Neural progenitor cell (in vitro differentiated cells): ENCODE data around the gene ENPP7. TPM values are rescaled to one million over a fixed set of nuclear protein-coding genes. Genes with fewer than 3 reads are reported as not detected.

Source experiments
- DNase-seq: peaks from one replicate; pipeline ENCODE4 v3.0.0-alpha.2; 2016; ENCODE audit warnings: low spot score
- H2AFZ ChIP-seq: fragments of 200-600 bp; sonication (generic); replicated peaks from 2 replicates; pipeline ENCODE4 v1.6.1; 2016; ENCODE audit warnings: antibody characterized with exemption
- H3F3A ChIP-seq: fragments of 200-600 bp; sonication (generic); 2 replicates; pipeline ENCODE4 v1.6.1; 2016; ENCODE audit warnings: antibody characterized with exemption, low read depth
- H3K27ac ChIP-seq: fragments of 200-600 bp; sonication (generic); 2 replicates; pipeline ENCODE4 v1.5.1; 2016; ENCODE audit warnings: mild to moderate bottlenecking
- H3K27me3 ChIP-seq: fragments of 200-600 bp; sonication (generic); 2 replicates; pipeline ENCODE4 v1.6.1; 2016; ENCODE audit warnings: mild to moderate bottlenecking, moderate library complexity
- H3K36me3 ChIP-seq: fragments of 200-600 bp; sonication (generic); 2 replicates; pipeline ENCODE4 v1.5.1; 2016
- H3K4me1 ChIP-seq: fragments of 200-600 bp; sonication (generic); 2 replicates; pipeline ENCODE4 v1.6.1; 2016; ENCODE audit warnings: mixed run types
- H3K4me2 ChIP-seq: fragments of 200-600 bp; sonication (generic); 2 replicates; pipeline ENCODE4 v1.6.1; 2016
- H3K4me3 ChIP-seq: fragments of 200-600 bp; sonication (generic); 2 replicates; pipeline ENCODE4 v1.5.1; 2016
- H3K79me2 ChIP-seq: fragments of 200-600 bp; sonication (generic); 2 replicates; pipeline ENCODE4 v1.6.1; 2016; ENCODE audit warnings: low read depth
- H3K9ac ChIP-seq: fragments of 200-600 bp; sonication (generic); 2 replicates; pipeline ENCODE4 v1.6.1; 2016
- H3K9me3 ChIP-seq: fragments of 200-600 bp; sonication (generic); 2 replicates; pipeline ENCODE4 v1.5.1; 2016; ENCODE audit warnings: low read depth
- H4K20me1 ChIP-seq: fragments of 200-600 bp; sonication (generic); 2 replicates; pipeline ENCODE4 v1.6.1; 2016; ENCODE audit warnings: low read depth
- H3K27ac Mint-ChIP-seq: 3 replicates; pipeline ENCODE4 v1.8.0; 2021; ENCODE audit warnings: mixed read lengths
- H3K27me3 Mint-ChIP-seq: 2 replicates; pipeline ENCODE4 v1.8.0; 2022; ENCODE audit warnings: low read depth, mild to moderate bottlenecking, inconsistent platforms, moderate library complexity, mixed read lengths; ENCODE audit not compliant: insufficient read depth
- H3K36me3 Mint-ChIP-seq: 3 replicates; pipeline ENCODE4 v1.8.0; 2021; ENCODE audit warnings: mixed read lengths
- H3K4me1 Mint-ChIP-seq: 3 replicates; pipeline ENCODE4 v1.8.0; 2021; ENCODE audit warnings: mixed read lengths
- H3K4me3 Mint-ChIP-seq: 3 replicates; pipeline ENCODE4 v1.8.0; 2021; ENCODE audit warnings: mild to moderate bottlenecking, moderate library complexity, mixed read lengths
- H3K9me3 Mint-ChIP-seq: 3 replicates; pipeline ENCODE4 v1.8.0; 2020; ENCODE audit warnings: mixed read lengths
- EZH2 ChIP-seq: fragments of 200-600 bp; sonication (generic); IDR thresholded peaks from 2 replicates; pipeline ENCODE4 v1.6.1; 2017; ENCODE audit warnings: antibody characterized with exemption, mild to moderate bottlenecking, moderate library complexity
- EZH2phosphoT487 ChIP-seq: fragments of 200-600 bp; sonication (generic); IDR thresholded peaks from 2 replicates; pipeline ENCODE4 v1.6.1; 2017; ENCODE audit warnings: antibody characterized with exemption
- total RNA-seq: library from RNA; depleted of rRNA; stranded (reverse); fragments of >200 nt; gene quantifications from 2 replicates; pipeline ENCODE4 v1.2.3, GENCODE V29; 2015; ENCODE audit warnings: low replicate concordance
- TF ChIP-seq, protein P1 (sequence below): fragments of 200-600 bp; sonication (generic); IDR thresholded peaks from 2 replicates; pipeline ENCODE4 v1.5.1; 2017; ENCODE audit warnings: antibody characterized with exemption, mild to moderate bottlenecking

The ENPP7 gene
- total RNA-seq, 1 donor from 2014 or later = not detected

DNA sequence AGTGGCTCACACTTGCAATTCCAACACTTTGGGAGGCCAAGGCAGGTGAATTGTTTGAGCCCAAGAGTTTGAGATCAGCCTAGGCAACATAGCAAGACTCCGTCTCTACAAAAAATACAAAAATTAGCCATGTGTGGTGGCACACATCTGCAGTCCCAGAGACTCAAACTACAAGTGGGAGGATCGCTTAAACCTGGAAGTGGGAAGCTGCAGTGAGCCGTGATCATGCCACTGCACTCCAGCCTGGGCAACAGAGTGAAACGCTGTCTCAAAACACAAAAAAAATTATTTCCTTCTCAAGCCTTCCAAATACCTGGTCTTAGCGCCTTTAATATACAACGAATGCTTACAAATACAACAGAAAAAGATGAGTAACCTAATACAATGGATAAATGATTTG is 27.5 kb downstream of the ENPP7 start:
- H3K4me3 Mint-ChIP-seq = no peak overlapping the region
- Histone ChIP-seq H3K9ac (no peak overlapping the region), H3K79me2 (no peaks in the 10 kb centered on the region), H2AFZ (no peak overlapping the region), H3K27me3 (no peaks in the 10 kb centered on the region), H3K36me3 (no peaks in the 10 kb centered on the region), H3K4me2 (no peak overlapping the region), H3K4me1 (no peaks in the 10 kb centered on the region), H3K27ac (no peak overlapping the region), H3F3A (no peaks in the 10 kb centered on the region), H4K20me1 (no peaks in the 10 kb centered on the region), H3K4me3 (no peak overlapping the region), H3K9me3 (no peaks in the 10 kb centered on the region)
- H3K27me3 Mint-ChIP-seq = peaks cover 8% of the 10 kb centered on the region
- DNase-seq = no peak
- H3K27ac Mint-ChIP-seq = no peak overlapping the region
- TF ChIP-seq, protein P1, sequence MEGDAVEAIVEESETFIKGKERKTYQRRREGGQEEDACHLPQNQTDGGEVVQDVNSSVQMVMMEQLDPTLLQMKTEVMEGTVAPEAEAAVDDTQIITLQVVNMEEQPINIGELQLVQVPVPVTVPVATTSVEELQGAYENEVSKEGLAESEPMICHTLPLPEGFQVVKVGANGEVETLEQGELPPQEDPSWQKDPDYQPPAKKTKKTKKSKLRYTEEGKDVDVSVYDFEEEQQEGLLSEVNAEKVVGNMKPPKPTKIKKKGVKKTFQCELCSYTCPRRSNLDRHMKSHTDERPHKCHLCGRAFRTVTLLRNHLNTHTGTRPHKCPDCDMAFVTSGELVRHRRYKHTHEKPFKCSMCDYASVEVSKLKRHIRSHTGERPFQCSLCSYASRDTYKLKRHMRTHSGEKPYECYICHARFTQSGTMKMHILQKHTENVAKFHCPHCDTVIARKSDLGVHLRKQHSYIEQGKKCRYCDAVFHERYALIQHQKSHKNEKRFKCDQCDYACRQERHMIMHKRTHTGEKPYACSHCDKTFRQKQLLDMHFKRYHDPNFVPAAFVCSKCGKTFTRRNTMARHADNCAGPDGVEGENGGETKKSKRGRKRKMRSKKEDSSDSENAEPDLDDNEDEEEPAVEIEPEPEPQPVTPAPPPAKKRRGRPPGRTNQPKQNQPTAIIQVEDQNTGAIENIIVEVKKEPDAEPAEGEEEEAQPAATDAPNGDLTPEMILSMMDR = no peak
- no peak for TF ChIP-seq EZH2phosphoT487
- no peak for TF ChIP-seq EZH2
- no peaks in the 10 kb centered on the region for H3K9me3 Mint-ChIP-seq
- no peaks in the 10 kb centered on the region for H3K36me3 Mint-ChIP-seq
- no peaks in the 10 kb centered on the region for H3K4me1 Mint-ChIP-seq

DNA sequence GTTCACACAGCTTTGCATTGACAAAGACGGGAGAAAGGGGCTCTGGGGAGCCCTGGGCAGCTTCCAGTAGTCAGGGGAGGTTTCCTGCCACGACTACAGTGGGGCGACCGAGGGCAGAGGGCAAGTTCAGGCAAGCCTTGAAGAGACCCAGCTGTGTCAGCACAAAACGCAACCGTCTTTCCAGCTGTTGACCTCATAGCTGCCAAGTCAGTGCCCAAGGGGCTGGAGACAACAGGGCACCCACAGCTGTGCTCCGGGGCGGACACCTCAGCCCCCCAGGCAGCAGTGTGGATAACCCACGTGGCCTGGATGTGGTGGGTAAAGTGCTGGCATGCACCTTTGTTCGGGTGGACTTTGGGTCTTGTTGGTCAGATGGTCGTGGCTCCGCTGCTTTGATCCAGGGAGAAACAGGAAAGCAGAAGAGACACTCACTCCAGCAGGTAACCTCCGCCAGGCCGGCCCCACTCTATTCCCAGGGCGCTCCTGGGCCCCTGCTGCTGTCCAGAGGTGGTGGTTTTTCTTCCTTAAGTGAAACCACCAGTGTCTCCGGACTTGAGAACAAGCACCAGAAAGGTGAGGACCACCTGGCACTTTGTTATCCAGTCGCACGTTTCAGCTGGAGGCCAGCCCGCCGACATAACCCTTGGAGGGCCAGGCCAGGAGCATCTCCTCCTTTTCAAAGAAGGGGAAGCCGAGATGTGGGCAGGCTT is 29.6 kb downstream of the ENPP7 start:
- Mint-ChIP-seq H3K9me3 (no peaks in the 10 kb centered on the region), H3K36me3 (no peaks in the 10 kb centered on the region), H3K4me3 (no peak overlapping the region), H3K4me1 (no peaks in the 10 kb centered on the region), H3K27ac (no peak overlapping the region), H3K27me3 (peaks cover 6% of the 10 kb centered on the region)
- Histone ChIP-seq H2AFZ (no peak overlapping the region), H3K27ac (no peak overlapping the region), H3K79me2 (no peaks in the 10 kb centered on the region), H3K27me3 (no peaks in the 10 kb centered on the region), H4K20me1 (no peaks in the 10 kb centered on the region), H3K36me3 (no peaks in the 10 kb centered on the region), H3K4me3 (no peak overlapping the region), H3K9me3 (no peaks in the 10 kb centered on the region), H3K4me2 (no peak overlapping the region), H3K9ac (no peak overlapping the region), H3K4me1 (no peaks in the 10 kb centered on the region), H3F3A (no peaks in the 10 kb centered on the region)
- TF ChIP-seq EZH2 = no peak
- DNase-seq = no peak

DNA sequence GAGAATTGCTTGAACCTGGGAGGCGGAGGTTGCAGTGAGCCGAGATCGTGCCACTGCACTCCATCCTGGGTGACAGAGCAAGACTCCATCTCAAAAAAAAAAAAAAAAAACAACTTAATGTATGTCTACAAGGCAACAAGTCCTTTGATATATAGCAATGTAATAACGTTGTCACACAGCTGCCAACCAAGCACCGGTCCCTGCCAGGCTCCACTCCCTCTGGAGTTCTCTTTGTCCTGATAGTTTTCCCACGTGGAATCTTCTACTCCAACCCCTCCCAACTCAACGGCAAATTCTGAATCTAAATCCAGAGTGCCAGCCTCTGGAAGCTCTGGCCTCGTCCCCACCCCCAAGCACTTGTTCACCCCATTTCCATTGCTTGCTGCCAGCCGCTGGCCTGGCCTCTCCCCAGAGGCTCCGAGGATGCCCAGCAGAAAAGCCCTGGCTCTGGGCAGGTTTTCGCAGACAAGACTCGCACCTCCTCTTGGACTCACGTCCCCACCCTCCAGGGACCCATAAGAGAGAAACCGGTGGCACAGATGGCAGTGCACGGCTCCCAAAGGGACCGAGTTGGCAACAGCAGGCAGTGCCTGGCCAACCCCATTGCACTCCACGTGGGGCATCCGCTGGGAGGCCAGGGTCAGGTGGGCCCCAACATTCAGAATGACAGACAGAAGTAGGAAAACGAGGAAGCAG is 31.3 kb downstream of the ENPP7 start:
- no peak overlapping the region for H3K9ac ChIP-seq
- no peak for DNase-seq
- H3K4me3 ChIP-seq = no peak overlapping the region
- Mint-ChIP-seq H3K4me3 (peak overlapping the region; percentile 41), H3K9me3 (no peaks in the 10 kb centered on the region), H3K27me3 (peaks cover 2% of the 10 kb centered on the region), H3K4me1 (no peaks in the 10 kb centered on the region), H3K27ac (no peak overlapping the region), H3K36me3 (no peaks in the 10 kb centered on the region)
- no peaks in the 10 kb centered on the region for H3F3A ChIP-seq
- H3K4me2 ChIP-seq = no peak overlapping the region
- no peaks in the 10 kb centered on the region for H3K79me2 ChIP-seq
- H3K36me3 ChIP-seq = no peaks in the 10 kb centered on the region
- no peaks in the 10 kb centered on the region for H3K4me1 ChIP-seq
- TF ChIP-seq, protein P1 = no peak
- no peak for TF ChIP-seq EZH2
- H3K27ac ChIP-seq = no peak overlapping the region
- H3K9me3 ChIP-seq = no peaks in the 10 kb centered on the region
- no peak overlapping the region for H2AFZ ChIP-seq
- no peaks in the 10 kb centered on the region for H4K20me1 ChIP-seq
- H3K27me3 ChIP-seq = no peaks in the 10 kb centered on the region

DNA sequence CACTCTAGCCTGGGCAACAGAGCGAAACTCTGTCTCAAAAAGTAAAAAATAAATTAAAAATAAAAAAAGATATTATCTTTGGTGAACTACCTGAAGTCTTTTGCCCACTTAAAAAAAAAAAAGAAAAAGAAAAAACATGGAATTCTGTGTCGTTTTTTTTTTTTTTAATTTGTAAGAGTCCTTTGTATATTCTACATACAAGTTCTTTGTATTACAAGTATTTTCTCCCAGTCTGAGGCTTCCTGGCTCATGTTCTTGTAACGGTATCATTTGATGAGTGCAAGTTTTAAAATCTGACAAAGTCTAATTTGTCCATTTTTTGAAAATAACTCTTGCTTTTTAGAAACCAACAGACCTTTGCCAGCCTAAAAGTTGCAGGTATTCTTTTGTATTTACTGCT is 35.0 kb downstream of the ENPP7 start:
- Histone ChIP-seq H3K79me2 (no peaks in the 10 kb centered on the region), H3K27ac (no peak overlapping the region), H2AFZ (no peak overlapping the region), H3F3A (no peaks in the 10 kb centered on the region), H3K9me3 (no peaks in the 10 kb centered on the region), H3K4me1 (no peaks in the 10 kb centered on the region), H3K4me2 (no peak overlapping the region), H3K9ac (no peak overlapping the region), H4K20me1 (no peaks in the 10 kb centered on the region), H3K36me3 (no peaks in the 10 kb centered on the region), H3K4me3 (no peak overlapping the region), H3K27me3 (no peaks in the 10 kb centered on the region)
- H3K27me3 Mint-ChIP-seq = no peaks in the 10 kb centered on the region
- H3K4me3 Mint-ChIP-seq = no peak overlapping the region
- H3K4me1 Mint-ChIP-seq = no peaks in the 10 kb centered on the region
- peaks cover 3% of the 10 kb centered on the region for H3K36me3 Mint-ChIP-seq
- no peaks in the 10 kb centered on the region for H3K9me3 Mint-ChIP-seq
- TF ChIP-seq, protein P1 = no peak
- TF ChIP-seq EZH2phosphoT487 (no peak), EZH2 (no peak)
- no peak overlapping the region for H3K27ac Mint-ChIP-seq
- DNase-seq = no peak
